Dedifferentiated amniotic fluid mesenchymal stem cell (primary cell): ENCODE data around the gene PRPF38B.
A peak's percentile ranks its signal among the peaks of the same experiment; 100 is the strongest.

Experiments used
- DNase-seq: peaks from one replicate; pipeline ENCODE4 v3.0.0-alpha.2; 2016; ENCODE audit errors: extremely low spot score

Gene PRPF38B

GRCh38 chr1:108717774-108718316 is 25.7 kb downstream of the PRPF38B start:
- no peak for DNase-seq

DNA sequence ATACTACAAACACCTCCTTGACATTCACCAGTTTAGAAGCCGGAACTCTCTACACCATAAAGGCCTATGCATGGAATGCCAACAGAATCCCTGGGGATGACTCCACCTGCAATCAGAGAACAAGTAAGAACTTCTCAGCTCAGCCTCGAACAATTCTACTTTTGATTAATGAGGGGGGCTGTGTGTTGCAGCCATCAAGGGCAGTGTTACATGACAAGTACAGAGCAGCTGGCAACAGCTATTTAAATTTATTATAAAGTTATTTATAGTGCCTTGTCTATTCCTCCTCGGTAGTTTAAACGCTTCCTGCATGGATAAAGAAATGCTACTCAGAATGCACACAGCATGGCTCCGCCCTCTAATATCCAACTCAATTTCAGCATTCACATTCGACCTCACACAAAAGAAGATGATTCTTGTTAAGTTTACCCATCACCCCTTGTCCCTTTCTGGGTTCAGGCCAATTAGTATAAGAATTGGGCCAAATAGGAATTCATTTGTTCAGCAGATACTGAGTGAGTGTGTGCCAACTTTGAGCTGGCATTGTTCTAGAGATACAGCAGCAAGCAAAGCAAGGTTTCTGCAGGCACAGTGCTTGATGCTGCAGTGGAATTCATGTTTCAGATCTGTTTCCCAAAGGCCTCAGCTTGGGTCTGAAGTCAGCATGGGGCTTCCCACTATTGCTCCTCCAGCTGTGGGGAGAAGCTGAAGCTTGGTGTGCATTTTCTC is 27.0 kb downstream of the PRPF38B start:
- no peak for DNase-seq

- peak; percentile 71 for DNase-seq
Measured at GRCh38 chr1:108719656-108720435, 27.7 kb downstream of the PRPF38B start.

- DNase-seq: peak; percentile 47
Measured at GRCh38 chr1:108722292-108722691, 30.2 kb downstream of the PRPF38B start.

DNA sequence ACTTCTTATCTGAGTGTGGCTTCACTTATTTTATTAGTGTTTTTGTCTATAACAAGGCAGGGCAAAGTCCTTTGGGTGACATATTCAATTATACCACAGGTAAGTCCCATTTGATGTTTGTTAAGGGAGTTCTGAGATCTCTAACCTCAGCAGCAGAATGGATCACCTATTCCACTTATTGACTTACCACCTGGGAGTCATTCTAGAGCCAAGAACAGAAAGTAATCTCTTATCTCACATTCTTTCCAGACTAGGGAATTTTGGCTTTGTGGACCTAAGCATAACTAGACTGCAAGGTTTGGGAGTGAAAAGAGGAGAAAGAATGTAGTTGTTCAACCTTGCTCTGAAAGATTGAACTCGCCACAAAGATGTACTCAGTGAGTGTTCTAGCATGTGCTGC is 33.8 kb downstream of the PRPF38B start:
- no peak for DNase-seq

DNA sequence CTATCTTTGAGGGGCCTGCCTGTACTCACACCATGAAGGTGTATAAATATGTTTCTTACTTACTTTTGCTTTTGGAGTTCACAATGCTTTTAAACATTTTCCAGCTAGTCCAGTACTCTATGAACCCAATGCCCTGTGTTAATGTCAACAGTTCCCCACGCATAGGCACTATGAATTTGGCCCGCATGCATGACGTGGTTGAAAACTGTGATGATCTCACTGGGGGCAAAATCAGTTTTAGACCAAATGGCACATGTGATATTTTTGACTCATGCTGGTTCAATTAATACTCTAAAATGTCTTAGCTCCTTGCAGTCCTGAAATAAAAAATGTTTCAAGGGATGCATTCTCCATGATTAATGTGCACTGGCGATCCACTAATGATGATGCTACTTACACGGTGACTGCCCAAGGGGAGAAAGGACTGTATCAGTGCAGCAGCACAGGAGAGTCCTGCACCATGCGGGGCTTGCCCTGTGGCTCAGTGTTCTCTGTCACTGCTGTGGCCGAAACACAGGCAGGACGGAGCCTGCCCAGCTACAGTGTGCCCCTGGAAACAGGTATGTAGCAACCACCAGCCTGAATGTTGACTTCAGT is 36.3 kb downstream of the PRPF38B start:
- no peak for DNase-seq

DNA sequence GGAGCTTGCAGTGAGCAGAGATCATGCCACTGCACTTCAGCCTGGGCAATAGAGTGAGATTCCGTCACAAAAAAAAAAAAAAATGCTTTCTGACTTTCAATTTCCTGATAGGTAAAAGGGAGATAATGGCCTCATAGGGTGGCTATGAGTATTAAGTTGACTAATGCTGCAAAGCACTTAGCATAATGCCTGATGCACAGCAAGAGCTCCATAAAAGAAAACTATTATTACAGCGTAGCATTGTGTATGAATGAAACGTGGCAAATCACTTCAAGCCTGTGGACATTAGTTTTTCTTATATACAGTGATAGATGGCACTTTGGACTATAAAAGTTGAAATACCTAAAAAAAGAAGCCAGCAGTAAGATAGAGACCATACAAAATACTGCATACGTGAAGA is 37.4 kb downstream of the PRPF38B start:
- no peak for DNase-seq

DNA sequence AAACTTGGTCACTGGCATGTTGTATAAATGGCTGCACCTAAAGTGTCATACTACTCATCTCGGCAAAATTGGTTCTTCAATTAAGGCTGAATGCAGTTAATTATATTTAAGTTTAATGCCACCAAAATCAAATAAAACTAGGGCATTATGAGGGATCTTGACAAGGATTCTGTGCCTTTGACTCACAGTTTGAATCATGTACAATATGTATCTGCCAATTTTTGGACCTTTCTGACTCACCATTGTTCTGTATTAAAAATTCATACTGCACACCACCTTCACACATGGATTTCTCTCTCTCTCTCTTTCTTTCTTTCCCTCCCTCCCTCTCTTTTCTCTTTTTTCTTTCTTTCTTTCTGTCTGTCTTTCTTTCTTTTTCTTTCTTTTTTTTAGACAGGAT is 40.3 kb downstream of the PRPF38B start:
- DNase-seq: no peak

DNA sequence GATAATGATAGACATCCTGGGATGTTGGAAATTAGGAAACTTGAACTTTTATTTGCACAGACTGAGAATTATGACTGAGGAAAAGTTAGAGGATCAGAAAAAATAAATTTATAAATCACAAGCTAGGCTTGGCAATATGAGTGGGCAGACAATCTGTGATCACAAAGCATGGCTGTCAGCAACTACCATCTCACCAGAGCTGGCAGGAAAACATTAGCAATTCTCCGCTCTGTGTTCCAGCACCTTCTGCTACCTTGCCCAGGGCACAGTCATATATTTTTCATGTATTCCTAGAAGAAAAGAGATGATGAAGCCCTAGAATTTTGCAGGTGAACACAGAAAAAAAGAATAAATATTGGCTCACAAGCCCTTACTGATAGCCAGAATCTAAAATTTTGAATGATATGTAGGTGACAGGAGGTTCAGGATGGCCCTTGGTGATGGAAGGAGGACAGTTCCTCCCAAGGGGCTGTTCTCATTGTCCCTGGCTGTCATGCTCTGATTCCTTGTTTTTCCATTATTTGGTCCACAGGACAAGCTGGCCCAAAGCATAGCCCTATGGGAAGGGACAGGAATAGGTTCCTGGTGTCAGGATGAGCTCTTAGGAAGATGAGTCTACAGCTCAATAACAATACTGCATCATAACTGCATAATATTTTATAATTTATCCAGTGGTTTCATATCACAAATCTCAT is 42.2 kb downstream of the PRPF38B start:
- no peak for DNase-seq

- DNase-seq: no peak
Measured at GRCh38 chr1:108742253-108742652, 50.1 kb downstream of the PRPF38B start.

DNA sequence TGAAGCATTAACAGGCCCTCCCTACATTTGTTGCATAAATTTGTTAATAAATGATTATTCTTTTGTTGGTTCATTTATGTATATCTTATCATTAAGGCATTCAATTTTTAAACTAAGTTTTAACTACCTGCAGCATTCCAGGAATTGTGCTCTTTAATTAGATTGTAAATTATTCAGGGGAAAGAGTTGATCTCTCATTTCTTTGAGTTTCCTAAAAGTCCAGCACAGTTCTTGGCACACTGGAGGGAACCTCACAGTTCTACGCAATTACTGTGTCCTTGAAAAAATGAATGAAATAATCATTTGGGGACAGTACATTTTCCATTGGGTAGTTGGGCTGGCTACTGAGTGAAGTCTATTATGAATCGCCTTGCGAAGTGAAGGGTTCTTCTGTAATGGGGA is 53.9 kb downstream of the PRPF38B start:
- DNase-seq: no peak

GRCh38 chr1:108746382-108747170 is 54.5 kb downstream of the PRPF38B start, which contains the start of gene STXBP3:
TSS of gene STXBP3 (plus strand) at chr1:108746674. CDS start at chr1:108746738, 64 bp downstream.
- DNase-seq: peak; percentile 98

- peak; percentile 93 for DNase-seq
Measured at GRCh38 chr1:108747171-108747850, 55.2 kb downstream of the PRPF38B start.

DNA sequence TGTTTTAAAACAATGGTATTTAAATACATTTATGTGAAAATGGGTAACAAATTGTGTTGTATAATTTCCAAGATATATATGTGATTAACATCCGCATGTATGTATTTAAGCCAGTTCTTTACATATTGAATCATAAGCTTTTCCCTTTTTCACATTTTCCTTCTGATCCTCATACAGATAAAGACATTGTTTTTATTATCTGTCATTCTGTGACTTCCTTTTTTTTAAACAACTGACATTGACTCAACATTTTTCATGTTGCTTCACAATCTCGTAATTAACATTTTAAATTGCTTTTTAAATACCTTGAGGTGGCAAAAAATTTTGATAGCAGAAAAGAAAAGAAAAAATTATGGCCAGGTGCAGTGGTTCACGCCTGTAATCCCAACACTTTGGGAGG is 55.8 kb downstream of the PRPF38B start:
- no peak for DNase-seq

- DNase-seq: no peak
Measured at GRCh38 chr1:108749081-108749480, 57.0 kb downstream of the PRPF38B start.

- DNase-seq: no peak
Measured at GRCh38 chr1:108750476-108751181, 58.5 kb downstream of the PRPF38B start.
